ENCODE results near the gene C1RL. TPM values are rescaled to one million over a fixed set of nuclear protein-coding genes. Genes with fewer than 3 reads are reported as not detected.

Gene C1RL
- total RNA-seq, 2 experiments from 2014 or later = 31.2 to 31.4 TPM

DNA sequence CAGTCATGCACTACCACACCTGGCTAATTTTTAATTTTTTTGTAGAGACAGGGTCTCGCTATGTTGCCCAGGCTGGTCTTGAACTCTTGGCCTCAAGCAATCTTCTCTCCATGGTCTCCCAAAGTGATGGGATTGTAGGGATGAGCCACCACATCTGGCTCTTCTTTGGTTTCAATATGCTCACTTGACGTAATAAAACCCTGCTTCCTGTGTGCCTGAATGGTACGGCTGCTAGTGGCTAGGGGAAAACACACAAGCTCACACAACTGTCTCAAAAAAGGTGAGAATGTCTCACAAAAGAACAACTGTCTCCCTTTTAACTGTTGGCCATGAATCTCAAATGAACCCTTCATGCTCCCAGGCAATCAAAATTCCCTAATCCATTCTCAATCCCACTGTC, 33.5 kb downstream of the C1RL start:
- Mint-ChIP-seq H3K4me3 (no peak overlapping the region), H3K36me3 (ENCODE audit: low read depth) (no peaks in the 10 kb centered on the region), H3K27me3 (peaks cover 24% of the 10 kb centered on the region), H3K4me1 (peaks cover 1% of the 10 kb centered on the region), H3K27ac (no peak overlapping the region), H3K9me3 (no peaks in the 10 kb centered on the region)
- POLR2A ChIA-PET = no interaction called here
- no peak for DNase-seq
- CTCF ChIA-PET = interaction anchor here (0.6 to 1.4 kb wide), 2 partner anchors 18 to 562 kb away, joined by 3 to 4 read pairs; no protein-coding TSS in a partner anchor

DNA sequence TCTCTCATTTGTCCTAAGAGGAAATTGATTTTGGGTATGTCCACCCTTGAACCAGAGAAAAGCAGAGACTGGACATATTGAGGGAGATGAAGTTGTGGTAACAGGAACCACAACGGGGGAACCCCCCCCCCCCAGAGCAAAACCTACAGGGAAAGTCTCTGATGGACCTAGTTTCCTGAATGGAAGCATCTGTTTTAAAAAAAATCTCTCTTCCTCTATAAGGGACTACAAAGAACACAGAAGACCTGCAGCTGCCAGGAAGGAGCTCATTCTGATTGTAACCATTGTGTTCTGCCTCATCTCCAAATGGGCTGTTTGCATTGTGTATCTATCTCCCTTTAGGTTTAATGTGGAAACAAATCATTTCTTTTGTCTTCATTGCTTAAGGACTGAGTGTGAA, 35.1 kb downstream of the C1RL start:
- CTCF ChIA-PET = interaction anchor here (0.9 kb wide), 1 partner anchor 113 kb away, joined by 3 read pairs; no protein-coding TSS in a partner anchor
- Mint-ChIP-seq H3K27ac (no peak overlapping the region), H3K36me3 (ENCODE audit: low read depth) (no peaks in the 10 kb centered on the region), H3K4me3 (no peak overlapping the region), H3K9me3 (no peaks in the 10 kb centered on the region), H3K27me3 (peaks cover 21% of the 10 kb centered on the region), H3K4me1 (peaks cover 1% of the 10 kb centered on the region)
- POLR2A ChIA-PET = no interaction called here
- DNase-seq = no peak

DNA sequence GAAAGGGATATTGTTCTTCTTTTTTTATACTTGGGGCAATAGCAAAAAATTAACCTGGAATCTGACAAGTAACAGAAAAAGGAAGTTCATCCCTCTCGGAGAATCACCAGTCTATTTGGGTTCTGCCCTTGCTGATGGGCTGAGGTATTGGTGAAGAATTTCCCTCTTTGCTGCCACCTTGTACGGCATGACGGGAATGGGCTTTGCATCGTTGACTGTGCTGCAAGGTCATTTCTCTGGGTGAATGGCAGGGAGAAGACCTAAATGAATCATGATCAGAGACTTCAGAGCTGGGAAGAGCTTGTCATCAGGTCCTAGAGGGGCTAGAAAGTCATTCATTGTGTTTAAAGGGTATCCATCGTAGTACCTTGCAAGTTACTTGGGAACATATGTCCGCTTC, 36.5 kb downstream of the C1RL start:
- no peaks in the 10 kb centered on the region for H3K9me3 Mint-ChIP-seq
- H3K4me3 Mint-ChIP-seq = no peak overlapping the region
- ChIA-PET CTCF (interaction anchor here (1.3 kb wide), 1 partner anchor 15 kb away, joined by 4 read pairs; no protein-coding TSS in a partner anchor), POLR2A (no interaction called here)
- H3K36me3 Mint-ChIP-seq (ENCODE audit: low read depth) = no peaks in the 10 kb centered on the region
- no peak for DNase-seq
- peaks cover 1% of the 10 kb centered on the region for H3K4me1 Mint-ChIP-seq
- peaks cover 28% of the 10 kb centered on the region for H3K27me3 Mint-ChIP-seq
- no peak overlapping the region for H3K27ac Mint-ChIP-seq

DNA sequence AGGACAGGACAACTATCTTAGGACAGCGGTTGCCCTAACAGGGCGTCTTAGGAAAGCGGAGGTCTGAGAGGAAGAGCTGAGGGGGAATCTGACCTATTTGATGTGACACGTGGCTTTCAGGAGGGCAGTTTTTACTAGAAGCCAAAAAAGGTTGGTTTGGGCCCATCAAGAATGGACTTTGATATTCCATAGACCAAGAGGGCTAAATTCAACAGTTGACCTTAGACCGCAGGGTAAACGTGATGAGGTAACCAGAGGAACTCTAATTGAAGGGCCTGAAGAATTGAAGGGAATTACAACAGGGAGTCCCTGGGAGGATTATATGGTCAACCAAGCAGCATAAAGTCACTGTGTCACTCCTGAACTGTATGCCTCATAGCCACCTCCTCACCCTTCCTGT, 37.0 kb downstream of the C1RL start:
- DNase-seq = no peak
- Mint-ChIP-seq H3K9me3 (no peaks in the 10 kb centered on the region), H3K4me1 (peaks cover 1% of the 10 kb centered on the region), H3K27me3 (peaks cover 32% of the 10 kb centered on the region), H3K36me3 (ENCODE audit: low read depth) (no peaks in the 10 kb centered on the region), H3K27ac (no peak overlapping the region), H3K4me3 (no peak overlapping the region)
- ChIA-PET POLR2A (no interaction called here), CTCF (no interaction called here)

DNA sequence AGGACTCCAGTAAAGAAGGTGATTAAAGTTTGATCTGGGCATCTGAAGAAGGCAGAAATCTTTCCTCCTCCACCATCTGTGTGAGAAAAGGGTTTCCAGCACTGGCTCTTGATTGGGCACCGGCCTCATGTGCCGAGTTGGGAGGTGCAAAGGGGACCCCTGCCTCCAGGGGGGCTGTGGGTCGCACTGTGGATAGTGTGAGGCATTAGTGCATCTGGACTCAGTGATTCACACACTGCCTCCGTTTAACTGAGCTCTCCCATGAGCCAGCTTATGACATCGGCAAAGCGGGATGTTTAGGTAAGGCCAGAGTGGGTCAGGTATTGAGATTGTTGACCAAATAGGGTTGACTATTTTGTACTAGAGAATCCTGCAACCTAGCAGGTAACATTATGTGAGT, 39.6 kb downstream of the C1RL start:
- H3K4me3 Mint-ChIP-seq = no peak overlapping the region
- no peak for DNase-seq
- ChIA-PET CTCF (interaction anchor here (0.9 to 1.4 kb wide), 3 partner anchors 11 to 38 kb away, joined by 3 to 4 read pairs (median 4); no protein-coding TSS in a partner anchor), POLR2A (no interaction called here)
- no peaks in the 10 kb centered on the region for H3K4me1 Mint-ChIP-seq
- H3K9me3 Mint-ChIP-seq = no peaks in the 10 kb centered on the region
- H3K27me3 Mint-ChIP-seq = peaks cover 36% of the 10 kb centered on the region
- H3K36me3 Mint-ChIP-seq (ENCODE audit: low read depth) = no peaks in the 10 kb centered on the region
- H3K27ac Mint-ChIP-seq = no peak overlapping the region

DNA sequence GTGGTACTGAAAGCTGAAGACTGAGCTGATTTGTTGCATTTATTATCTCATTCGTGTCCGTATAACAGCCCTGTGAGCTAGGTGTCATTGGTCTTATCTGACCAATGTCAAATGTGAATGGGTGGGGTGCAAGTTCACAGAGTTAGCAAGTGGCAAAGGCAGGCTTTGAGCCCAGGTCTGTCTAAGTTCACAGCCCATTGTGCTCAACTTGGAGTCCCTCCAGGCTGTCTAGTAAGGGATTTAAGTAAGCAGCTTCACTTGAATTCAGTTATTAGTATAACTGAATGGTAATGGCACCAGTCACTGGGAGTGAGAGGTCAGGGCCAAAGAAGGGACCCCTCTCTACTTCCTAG, 40.0 kb downstream of the C1RL start:
- ChIA-PET POLR2A (no interaction called here), CTCF (interaction anchor here (0.6 to 1.4 kb wide), 6 partner anchors 8 to 568 kb away, joined by 3 to 4 read pairs (median 3); no protein-coding TSS in a partner anchor)
- peaks cover 33% of the 10 kb centered on the region for H3K27me3 Mint-ChIP-seq
- no peaks in the 10 kb centered on the region for H3K9me3 Mint-ChIP-seq
- no peaks in the 10 kb centered on the region for H3K36me3 Mint-ChIP-seq (ENCODE audit: low read depth)
- H3K27ac Mint-ChIP-seq = no peak overlapping the region
- DNase-seq = no peak
- H3K4me1 Mint-ChIP-seq = no peaks in the 10 kb centered on the region
- no peak overlapping the region for H3K4me3 Mint-ChIP-seq

DNA sequence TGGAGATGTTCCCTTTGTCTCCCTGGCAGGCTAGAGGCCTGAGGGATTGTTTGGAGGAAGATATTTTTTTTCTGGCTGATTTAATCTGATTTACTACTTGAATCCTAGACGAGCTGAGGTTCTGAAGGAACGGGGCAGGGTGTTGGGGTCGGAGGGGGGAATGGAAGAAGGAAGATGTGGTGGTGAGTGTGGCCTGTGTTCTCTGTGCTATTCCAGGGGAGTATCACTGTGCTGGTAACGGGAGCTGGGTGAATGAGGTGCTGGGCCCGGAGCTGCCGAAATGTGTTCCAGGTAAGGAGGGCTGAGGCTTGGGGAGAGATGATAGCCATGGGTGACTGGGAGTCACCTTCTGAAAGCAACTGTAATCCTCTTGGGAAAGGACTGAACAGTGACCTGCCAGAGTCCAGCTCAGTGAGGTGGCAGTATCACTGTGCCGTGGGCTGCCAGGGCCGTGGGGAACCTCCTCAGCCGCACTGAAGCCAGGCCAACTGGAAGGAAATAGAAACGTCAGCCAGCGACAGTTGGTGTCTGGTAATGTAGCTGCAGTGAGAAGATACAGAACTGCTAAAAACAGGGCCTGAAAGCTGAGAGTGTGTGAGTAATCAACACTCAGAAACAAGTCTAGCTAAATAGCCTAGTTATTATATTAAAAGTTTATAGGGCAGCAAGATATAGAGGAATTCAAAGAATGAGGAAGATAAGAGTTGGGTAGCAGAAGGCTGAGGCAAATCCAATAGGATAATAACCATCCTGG, 40.6 kb downstream of the C1RL start:
- H3K27me3 Mint-ChIP-seq = peaks cover 30% of the 10 kb centered on the region
- no peak for DNase-seq
- no peaks in the 10 kb centered on the region for H3K9me3 Mint-ChIP-seq
- no peaks in the 10 kb centered on the region for H3K4me1 Mint-ChIP-seq
- ChIA-PET POLR2A (no interaction called here), CTCF (interaction anchor here (0.6 to 1.2 kb wide), 5 partner anchors 9 to 569 kb away, joined by 3 to 4 read pairs (median 3); no protein-coding TSS in a partner anchor)
- H3K36me3 Mint-ChIP-seq (ENCODE audit: low read depth) = no peaks in the 10 kb centered on the region
- no peak overlapping the region for H3K27ac Mint-ChIP-seq
- no peak overlapping the region for H3K4me3 Mint-ChIP-seq

DNA sequence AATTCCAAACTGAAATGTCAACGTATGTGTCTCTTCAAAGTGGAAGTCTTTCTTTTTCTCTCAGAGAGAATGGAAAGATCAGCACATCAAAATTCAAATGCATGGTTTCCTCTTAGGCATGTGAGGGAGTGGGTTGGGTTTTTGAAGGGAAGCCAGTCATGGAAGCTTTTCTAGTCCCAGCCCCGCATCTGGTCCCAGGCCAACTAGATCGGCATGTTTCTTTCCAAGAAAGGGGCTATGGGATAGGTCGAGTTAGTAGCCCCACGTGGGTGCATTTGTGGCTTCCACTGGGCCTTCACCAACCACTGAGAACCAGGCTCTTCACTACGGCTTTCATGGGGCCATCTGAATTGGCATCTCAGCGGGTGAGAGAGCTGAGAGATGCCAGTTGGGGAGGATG, 41.9 kb downstream of the C1RL start:
- Mint-ChIP-seq H3K9me3 (no peaks in the 10 kb centered on the region), H3K27me3 (peaks cover 22% of the 10 kb centered on the region), H3K36me3 (ENCODE audit: low read depth) (no peaks in the 10 kb centered on the region), H3K27ac (no peak overlapping the region), H3K4me1 (no peaks in the 10 kb centered on the region), H3K4me3 (no peak overlapping the region)
- no peak for DNase-seq
- CTCF ChIA-PET = no interaction called here
- POLR2A ChIA-PET = no interaction called here

DNA sequence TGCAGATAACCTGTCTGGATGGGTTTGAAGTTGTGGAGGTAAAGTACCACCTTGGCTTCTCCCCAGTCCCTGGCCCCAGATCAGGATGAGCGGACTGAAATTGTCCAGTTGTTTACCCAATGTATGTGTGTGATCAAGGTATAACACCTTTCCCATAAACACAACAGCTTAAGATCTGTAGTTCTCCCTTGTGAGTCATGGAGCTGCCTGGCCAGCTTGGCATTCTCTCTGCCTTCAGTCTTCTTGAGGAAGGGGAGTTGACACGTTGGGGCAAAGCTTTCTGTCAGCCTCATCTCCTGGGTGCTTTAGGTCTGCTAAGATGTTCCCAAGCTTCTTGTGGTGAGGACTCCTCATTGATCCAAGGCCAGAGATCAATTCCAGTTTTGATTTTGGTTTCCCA, 42.4 kb downstream of the C1RL start:
- Mint-ChIP-seq H3K27me3 (peaks cover 18% of the 10 kb centered on the region), H3K36me3 (ENCODE audit: low read depth) (no peaks in the 10 kb centered on the region), H3K4me1 (no peaks in the 10 kb centered on the region), H3K9me3 (no peaks in the 10 kb centered on the region), H3K27ac (no peak overlapping the region), H3K4me3 (no peak overlapping the region)
- POLR2A ChIA-PET = no interaction called here
- DNase-seq = no peak
- CTCF ChIA-PET = interaction anchor here (0.6 kb wide), 1 partner anchor 69 kb away, joined by 3 read pairs; no protein-coding TSS in a partner anchor

DNA sequence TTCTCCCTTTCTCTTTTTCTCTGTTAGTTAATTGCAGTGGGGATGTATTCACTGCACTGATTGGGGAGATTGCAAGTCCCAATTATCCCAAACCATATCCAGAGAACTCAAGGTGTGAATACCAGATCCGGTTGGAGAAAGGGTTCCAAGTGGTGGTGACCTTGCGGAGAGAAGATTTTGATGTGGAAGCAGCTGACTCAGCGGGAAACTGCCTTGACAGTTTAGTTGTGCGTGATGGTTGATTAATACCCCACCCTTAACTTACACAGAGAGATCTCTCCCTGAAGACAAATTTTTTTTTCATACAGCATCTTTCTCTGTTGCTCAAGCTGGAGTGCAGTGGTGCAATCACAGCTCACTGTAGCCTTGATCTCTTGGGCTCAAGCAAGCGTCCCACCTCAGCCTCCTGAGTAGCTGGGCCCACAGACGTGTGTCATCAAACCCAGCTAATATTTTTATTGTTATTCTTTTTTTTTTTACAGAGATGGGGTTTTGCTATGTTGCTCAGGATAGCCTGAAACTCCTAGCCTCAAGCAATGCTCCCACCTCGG, 43.9 kb downstream of the C1RL start:
- Mint-ChIP-seq H3K36me3 (ENCODE audit: low read depth) (no peaks in the 10 kb centered on the region), H3K27me3 (peaks cover 18% of the 10 kb centered on the region), H3K4me1 (no peaks in the 10 kb centered on the region), H3K9me3 (no peaks in the 10 kb centered on the region), H3K27ac (no peak overlapping the region), H3K4me3 (no peak overlapping the region)
- CTCF ChIA-PET = interaction anchor here (0.6 kb wide), 1 partner anchor 193 kb away, joined by 4 read pairs; no protein-coding TSS in a partner anchor
- DNase-seq = no peak
- POLR2A ChIA-PET = no interaction called here

DNA sequence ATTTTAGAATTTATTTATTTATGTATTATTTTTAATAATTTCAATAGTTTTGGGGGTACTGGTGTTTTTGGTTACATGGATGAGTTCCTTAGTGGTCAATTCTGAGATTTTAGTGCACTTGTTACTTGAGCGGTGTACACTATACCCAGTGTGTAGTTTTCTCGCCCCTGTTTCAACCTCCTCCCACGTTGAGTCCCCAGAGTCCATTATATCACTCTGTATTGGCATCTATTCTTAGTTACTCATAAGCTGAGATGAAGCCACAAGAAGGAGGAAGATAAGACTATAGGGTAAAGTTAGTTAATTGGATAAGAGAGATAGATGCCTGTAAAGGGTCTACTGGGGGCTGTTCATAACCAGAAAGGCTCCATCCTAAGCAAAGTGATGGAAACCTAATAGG, 44.5 kb downstream of the C1RL start:
- no peak overlapping the region for H3K4me3 Mint-ChIP-seq
- H3K27me3 Mint-ChIP-seq = peaks cover 23% of the 10 kb centered on the region
- ChIA-PET CTCF (interaction anchor here (0.5 kb wide), 1 partner anchor 990 kb away, joined by 4 read pairs; no protein-coding TSS in a partner anchor), POLR2A (no interaction called here)
- no peak overlapping the region for H3K27ac Mint-ChIP-seq
- DNase-seq = no peak
- H3K4me1 Mint-ChIP-seq = no peaks in the 10 kb centered on the region
- H3K36me3 Mint-ChIP-seq (ENCODE audit: low read depth) = no peaks in the 10 kb centered on the region
- no peaks in the 10 kb centered on the region for H3K9me3 Mint-ChIP-seq

DNA sequence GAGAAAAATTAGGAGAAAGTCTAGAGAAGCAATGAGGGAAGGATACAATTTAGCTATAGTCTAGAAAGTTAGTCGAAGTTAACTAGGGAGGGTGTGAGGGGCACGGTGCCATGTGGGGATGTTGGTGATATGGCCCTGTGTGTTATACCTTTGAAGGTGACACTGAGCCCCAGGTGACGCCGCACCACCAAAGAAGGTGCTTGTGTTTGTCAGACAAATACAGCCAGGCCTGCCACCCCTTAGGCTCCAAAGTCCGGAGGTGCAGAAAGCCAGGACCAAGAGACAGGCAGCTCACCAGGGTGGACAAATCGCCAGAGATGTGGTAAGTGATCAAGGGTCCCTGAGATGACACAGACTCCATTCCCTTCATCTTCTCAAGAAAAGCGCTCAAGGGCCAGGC, 47.4 kb downstream of the C1RL start:
- no peaks in the 10 kb centered on the region for H3K4me1 Mint-ChIP-seq
- H3K27ac Mint-ChIP-seq = no peak overlapping the region
- H3K4me3 Mint-ChIP-seq = no peak overlapping the region
- H3K27me3 Mint-ChIP-seq = peaks cover 10% of the 10 kb centered on the region
- no peaks in the 10 kb centered on the region for H3K9me3 Mint-ChIP-seq
- ChIA-PET CTCF (interaction anchor here (0.6 kb wide), 1 partner anchor 593 kb away, joined by 3 read pairs; no protein-coding TSS in a partner anchor), POLR2A (no interaction called here)
- no peak for DNase-seq
- H3K36me3 Mint-ChIP-seq (ENCODE audit: low read depth) = no peaks in the 10 kb centered on the region

DNA sequence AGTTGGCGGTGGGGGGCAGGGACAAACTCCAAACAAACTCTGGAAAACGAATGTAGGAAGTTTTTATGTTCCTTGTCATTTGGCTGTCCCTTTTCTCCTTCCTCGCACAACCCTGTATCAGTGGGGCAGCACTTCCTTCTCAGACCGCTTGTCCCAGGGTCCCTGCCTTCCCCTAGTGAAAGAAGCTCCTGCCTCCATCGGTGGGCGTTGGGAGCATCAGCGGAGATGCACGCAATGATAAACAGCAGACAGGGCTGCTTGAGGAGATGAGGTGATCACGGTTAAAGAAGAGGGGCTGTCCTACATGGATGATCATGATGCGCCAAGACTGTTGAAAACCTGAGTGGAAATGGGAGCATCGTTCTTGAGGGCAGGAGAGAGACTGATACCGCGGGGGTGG, 47.9 kb downstream of the C1RL start:
- H3K4me1 Mint-ChIP-seq = no peaks in the 10 kb centered on the region
- no peak overlapping the region for H3K27ac Mint-ChIP-seq
- ChIA-PET POLR2A (no interaction called here), CTCF (no interaction called here)
- no peak for DNase-seq
- peaks cover 12% of the 10 kb centered on the region for H3K27me3 Mint-ChIP-seq
- no peaks in the 10 kb centered on the region for H3K36me3 Mint-ChIP-seq (ENCODE audit: low read depth)
- no peak overlapping the region for H3K4me3 Mint-ChIP-seq
- no peaks in the 10 kb centered on the region for H3K9me3 Mint-ChIP-seq
